Middle frontal gyrus (tissue), 1 donor: ENCODE data around the gene PRKCA.

Experiments used
- DNase-seq: peaks from one replicate; pipeline ENCODE4 v3.0.0-alpha.2; 2015; ENCODE audit warnings: low spot score; ENCODE audit errors: extremely low spot score

The PRKCA gene

DNA sequence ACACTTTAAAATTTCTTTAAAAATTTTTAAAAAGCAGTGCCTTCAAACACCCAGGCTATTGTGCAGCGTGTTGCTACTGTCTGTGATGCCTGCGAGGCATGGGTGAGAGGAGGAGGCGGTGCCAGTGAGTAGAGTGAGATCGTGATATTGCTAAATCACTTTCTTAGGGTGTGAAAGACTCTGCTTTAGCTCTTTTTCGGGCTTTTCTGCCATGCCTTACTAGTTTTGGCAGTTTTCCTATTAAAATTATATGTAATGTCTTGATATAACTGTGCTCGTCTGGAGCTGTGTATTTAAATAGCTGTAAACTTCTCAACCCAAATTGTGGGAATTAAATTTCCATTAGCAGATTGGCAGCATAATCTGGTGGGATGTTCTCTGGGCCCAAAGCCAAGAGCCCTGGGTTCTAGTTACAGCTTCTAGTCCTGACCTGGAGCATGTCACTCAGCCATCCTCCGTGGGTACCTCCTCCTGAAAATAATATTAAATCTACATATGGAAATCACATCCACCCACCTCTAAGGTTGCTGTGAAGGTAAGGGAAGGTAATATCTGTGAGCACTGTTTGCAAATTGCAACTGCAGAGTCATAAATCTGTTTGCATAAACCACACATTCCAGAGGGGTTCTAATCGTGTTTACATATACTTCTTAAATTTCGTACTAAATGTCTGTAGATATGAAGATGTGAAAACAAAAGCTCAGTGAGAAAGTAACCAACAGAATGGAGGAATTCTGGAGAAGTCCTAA lies 268.2 kb downstream of the PRKCA start:
- no peak for DNase-seq

DNA sequence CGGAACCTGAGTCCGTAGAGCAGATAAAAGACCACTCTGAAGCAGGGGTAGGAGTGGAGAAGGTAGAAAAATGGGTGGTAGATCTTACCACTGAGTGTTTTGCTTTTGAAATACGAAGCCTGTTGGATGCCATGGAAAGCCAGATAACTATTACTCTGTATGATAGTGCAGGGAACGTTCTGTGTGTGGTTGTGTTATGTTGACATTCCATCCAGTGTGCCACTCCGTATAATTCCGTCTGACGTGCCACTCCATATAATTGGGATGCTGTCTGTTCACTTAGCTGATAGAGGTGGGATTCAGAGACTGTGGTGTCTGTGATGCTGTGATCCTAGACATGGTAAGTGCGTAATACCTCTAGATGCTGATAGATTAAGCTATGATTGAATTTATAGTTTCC lies 269.3 kb downstream of the PRKCA start:
- no peak for DNase-seq

DNA sequence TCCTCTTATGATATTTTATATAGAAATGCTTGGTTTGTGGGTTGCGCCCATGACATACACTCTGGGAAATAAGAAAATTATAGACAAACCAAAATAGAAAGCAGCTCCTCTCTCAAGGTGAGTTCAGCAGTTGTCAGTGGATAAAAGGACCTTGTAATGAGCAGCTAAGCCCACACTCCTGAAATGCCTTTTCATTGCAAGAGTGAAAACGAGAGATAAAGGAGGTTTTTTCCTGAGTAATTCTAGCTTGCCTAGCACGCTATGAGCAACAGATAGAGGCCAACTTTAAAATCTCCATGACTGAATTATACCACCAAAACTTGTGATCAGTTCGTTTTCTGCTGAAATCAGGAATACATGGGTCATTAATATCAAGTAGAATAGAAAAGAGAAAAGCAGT lies 270.7 kb downstream of the PRKCA start:
- no peak for DNase-seq

GRCh38 chr17:66574123-66574522 lies 271.7 kb downstream of the PRKCA start:
- no peak for DNase-seq

- DNase-seq, result no peak
These were observed 274.1 kb downstream of the PRKCA start for GRCh38 chr17:66576473-66576872.

DNA sequence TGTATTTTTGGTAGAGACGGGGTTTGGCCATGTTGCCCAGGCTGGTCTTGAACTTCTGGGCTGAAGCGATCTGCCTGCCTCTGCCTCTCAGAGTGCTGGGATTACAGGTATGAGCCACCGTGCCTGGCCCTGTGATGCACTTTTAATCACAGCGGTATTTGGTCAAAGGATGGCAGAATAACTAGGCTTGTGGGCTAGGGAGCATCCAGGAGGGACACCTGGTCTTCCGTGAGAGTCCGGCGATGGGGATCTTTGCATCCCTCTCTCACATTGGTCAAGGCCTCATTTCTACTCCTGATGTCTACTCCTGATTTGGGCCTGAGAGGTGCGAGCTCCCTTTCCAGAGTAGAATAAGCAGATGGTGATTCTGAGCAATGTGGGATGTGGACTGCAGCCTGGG lies 274.6 kb downstream of the PRKCA start:
- DNase-seq, result no peak

- no peak for DNase-seq
These were observed 276.5 kb downstream of the PRKCA start for GRCh38 chr17:66578781-66579489.

DNA sequence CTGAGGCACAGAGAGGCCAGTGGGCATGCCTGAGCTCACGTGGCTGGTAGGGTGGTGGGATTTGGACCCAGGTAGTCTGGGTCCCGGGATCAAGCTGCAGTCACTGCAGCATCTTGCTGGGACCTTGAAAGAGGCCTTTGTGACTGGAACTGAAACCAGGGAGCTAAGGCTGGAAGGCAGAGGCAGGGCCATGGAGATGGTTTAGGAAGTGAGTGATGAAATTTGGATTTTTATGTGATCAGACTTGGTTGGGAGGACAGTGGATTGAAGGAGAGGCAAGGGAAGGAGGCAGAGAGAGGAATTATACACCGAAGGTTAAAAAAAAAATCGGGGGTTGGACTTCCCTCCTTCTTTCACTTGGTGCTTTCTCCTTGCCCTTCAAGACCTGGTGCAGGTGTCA lies 277.1 kb downstream of the PRKCA start:
- DNase-seq, result no peak

- no peak for DNase-seq
These were observed 278.0 kb downstream of the PRKCA start for GRCh38 chr17:66580184-66580955.

GRCh38 chr17:66580956-66581391 lies 278.6 kb downstream of the PRKCA start:
- DNase-seq, result no peak

GRCh38 chr17:66582373-66583111 lies 280.1 kb downstream of the PRKCA start:
- no peak for DNase-seq

GRCh38 chr17:66583112-66583748 lies 280.8 kb downstream of the PRKCA start:
- no peak for DNase-seq

DNA sequence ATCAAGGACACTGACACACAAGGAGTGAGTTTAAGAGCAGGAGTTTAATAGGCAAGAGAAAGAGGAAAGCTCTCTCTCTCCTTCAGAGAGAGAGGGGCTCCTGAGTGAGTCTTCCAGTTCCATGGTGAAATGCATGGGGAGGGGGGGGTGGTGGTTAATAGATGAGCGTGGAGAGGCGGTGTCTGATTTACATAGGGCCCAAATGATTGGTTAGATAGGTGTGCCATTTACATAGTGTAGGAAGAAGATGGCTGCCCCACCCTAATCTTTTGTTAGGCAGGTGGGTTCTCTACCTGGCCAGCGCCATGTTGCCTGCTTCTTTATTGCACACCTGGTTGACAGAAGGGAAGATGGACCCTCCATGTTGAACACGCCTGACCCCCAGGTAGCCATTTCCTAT lies 282.5 kb downstream of the PRKCA start:
- no peak for DNase-seq

DNA sequence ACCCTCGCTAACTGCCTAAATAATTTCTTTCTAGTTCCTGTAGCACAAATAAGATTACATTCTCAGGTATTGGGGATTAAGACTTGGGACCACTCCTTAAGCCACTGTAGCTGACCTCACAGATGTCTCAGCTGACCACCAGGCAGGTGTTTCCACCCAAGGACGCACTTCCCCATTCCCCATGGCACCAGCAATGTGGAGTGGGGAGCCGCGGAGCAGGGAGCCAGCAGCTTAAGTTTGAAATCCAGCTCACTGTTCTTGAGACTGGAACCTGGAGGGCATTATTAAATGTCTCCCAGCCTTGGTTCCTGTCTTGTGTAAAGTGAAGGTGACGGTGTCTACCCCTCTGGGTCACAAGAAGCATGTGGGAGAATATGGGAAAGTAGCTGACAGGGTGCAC lies 283.1 kb downstream of the PRKCA start:
- DNase-seq, result no peak

GRCh38 chr17:66589892-66590291 lies 287.5 kb downstream of the PRKCA start:
- DNase-seq, result no peak

GRCh38 chr17:66593116-66593515 lies 290.7 kb downstream of the PRKCA start:
- no peak for DNase-seq

DNA sequence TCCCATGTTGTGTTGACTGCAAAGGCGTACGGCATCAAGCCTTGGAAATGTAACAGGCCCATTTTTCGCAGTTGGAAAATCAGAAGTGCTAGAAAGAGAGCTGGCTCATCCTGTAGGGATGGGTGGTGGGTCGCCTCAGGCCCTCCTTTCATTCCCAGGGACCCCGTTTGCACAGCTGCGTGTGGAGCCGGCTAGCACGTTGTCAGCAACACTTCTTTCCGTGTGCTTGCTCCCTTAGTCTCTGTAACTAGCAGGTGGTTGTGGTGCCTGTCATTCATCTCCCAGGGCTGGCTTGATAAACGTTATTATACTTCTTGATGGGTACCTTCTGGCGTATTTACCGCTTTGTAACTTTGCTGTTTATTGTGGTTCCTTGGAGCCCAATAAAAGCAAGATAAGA lies 293.5 kb downstream of the PRKCA start:
- DNase-seq, result no peak

DNA sequence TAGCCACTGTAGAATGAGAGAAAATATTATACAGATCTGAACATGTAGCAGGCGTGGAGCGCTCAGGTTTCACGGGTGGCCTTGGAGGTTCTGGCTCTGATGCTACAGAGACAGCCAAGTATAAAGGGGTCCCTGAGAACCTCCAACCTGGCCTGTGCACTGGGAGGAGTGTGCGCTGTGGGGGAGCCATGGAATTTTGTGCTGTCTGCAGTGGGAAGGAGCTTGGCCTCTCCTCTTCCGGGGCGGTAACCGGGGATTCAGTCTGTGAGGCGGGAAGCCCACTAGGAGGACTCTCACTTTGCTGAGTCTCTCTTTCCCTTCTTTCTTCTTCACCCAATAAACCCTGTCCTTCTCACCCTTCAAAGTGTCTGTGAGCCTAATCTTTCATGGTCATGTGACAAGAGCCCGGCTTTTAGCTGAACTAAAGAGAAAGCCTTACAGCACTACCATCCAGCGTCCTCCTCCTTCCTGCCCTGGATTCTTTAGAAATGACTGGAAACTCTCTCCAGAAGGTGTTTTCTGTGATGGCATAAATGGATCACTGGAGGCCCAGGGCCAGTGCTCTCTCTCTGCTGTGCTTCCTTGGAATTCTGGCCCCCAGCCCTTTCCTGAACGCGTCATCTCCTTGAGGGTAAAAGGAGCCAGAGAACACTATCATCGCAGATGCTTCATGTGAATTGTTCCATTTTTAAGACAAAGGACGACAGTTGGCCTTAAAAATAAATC lies 300.4 kb downstream of the PRKCA start:
- peak; percentile 8 for DNase-seq

DNA sequence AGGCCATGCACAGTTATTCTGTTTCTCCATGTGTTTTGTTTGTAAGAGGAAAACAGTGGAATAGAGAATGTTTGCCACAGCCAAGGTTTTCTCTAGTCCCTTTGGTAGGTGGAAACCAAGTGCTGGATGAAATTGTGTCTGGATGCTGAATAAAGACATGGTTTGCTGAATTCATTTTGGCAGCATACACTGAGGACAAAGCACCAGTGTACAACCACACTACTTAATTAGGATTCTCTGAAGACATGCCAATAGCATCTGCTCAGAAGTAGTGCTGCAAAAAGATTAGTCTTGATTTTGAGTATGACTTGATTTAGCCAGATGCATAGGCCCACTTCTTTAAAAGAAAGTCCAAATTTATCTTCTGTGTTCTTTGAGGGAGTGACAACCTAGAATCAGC lies 302.0 kb downstream of the PRKCA start:
- DNase-seq, result peak; percentile 70

DNA sequence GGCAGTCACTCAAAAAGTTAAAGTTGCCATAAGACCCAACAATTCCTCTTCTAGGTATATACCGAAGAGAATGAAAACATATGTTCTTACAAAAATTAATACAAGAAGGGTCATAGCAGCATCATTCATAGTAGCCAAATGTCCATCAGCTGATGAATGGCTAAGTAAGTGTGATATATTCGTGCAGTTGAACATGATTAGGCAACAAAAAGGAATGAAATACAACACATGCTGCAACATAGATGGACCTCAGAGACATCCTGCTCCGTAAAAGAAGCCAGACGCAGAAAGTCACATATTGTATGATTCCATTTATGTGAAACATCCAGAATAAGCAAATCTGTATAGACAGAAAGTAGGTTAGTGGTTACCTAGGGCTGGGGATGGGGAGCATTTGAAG lies 303.1 kb downstream of the PRKCA start:
- DNase-seq, result no peak
